IPS-15b (cell line): Measurements from ENCODE around the gene CDCA8.
A peak's percentile ranks its signal among the peaks of the same experiment; 100 is the strongest.
"Not testable (repeated sequence)": the region's sequence is repeated elsewhere in the genome, so short reads cannot be mapped to it uniquely, and the experiment has no call there.

ENCODE experiments used
- H3K27me3 ChIP-seq: one replicate; pipeline ENCODE4 v1.6.1; 2013; ENCODE audit warnings: low read length; ENCODE audit not compliant: control insufficient read depth, insufficient read depth
- H3K36me3 ChIP-seq: one replicate; pipeline ENCODE4 v1.6.1; 2013; ENCODE audit warnings: low read length; ENCODE audit not compliant: control insufficient read depth, insufficient read depth
- H3K4me1 ChIP-seq: one replicate; pipeline ENCODE4 v1.6.1; 2013; ENCODE audit warnings: mild to moderate bottlenecking, low read length; ENCODE audit not compliant: control insufficient read depth, insufficient read depth
- H3K4me3 ChIP-seq: one replicate; pipeline ENCODE4 v1.5.1; 2013; ENCODE audit warnings: low read depth, low read length
- H3K9ac ChIP-seq: one replicate; pipeline ENCODE4 v1.6.1; 2013; ENCODE audit warnings: low read depth, mild to moderate bottlenecking, low read length
- H3K9me3 ChIP-seq: one replicate; pipeline ENCODE4 v1.6.1; 2013; ENCODE audit warnings: mild to moderate bottlenecking, low read length; ENCODE audit not compliant: control insufficient read depth, insufficient read depth

CDCA8 gene

GRCh38 chr1:37677143-37677439, 15.2 kb upstream of the CDCA8 start:
- Histone ChIP-seq H3K9ac (no peak overlapping the region), H3K4me1 (peaks cover 4% of the 10 kb centered on the region), H3K27me3 (no peaks in the 10 kb centered on the region), H3K36me3 (no peaks in the 10 kb centered on the region), H3K9me3 (no peaks in the 10 kb centered on the region), H3K4me3 (no peak overlapping the region)

- H3K4me1 ChIP-seq: peaks cover 4% of the 10 kb centered on the region
- H3K9ac ChIP-seq: no peak overlapping the region
- no peaks in the 10 kb centered on the region for H3K9me3 ChIP-seq
- peaks cover 2% of the 10 kb centered on the region for H3K36me3 ChIP-seq
- H3K27me3 ChIP-seq: no peaks in the 10 kb centered on the region
- no peak overlapping the region for H3K4me3 ChIP-seq
Observed at GRCh38 chr1:37677808-37678207, 14.5 kb upstream of the CDCA8 start.

- Histone ChIP-seq H3K4me3 (no peak overlapping the region), H3K36me3 (peaks cover 9% of the 10 kb centered on the region), H3K27me3 (no peaks in the 10 kb centered on the region), H3K9ac (no peak overlapping the region), H3K9me3 (no peaks in the 10 kb centered on the region), H3K4me1 (peaks cover 4% of the 10 kb centered on the region)
Observed at GRCh38 chr1:37680933-37681332, 11.4 kb upstream of the CDCA8 start.

- H3K27me3 ChIP-seq: no peaks in the 10 kb centered on the region
- H3K36me3 ChIP-seq: peaks cover 17% of the 10 kb centered on the region
- no peak overlapping the region for H3K9ac ChIP-seq
Observed at GRCh38 chr1:37682334-37682987, 9.9 kb upstream of the CDCA8 start.

GRCh38 chr1:37684182-37684581, 8.1 kb upstream of the CDCA8 start:
- H3K27me3 ChIP-seq, H3K4me3 ChIP-seq, H3K9ac ChIP-seq, H3K9me3 ChIP-seq, H3K4me1 ChIP-seq: not testable (repeated sequence)
- peaks cover 17% of the 10 kb centered on the region for H3K36me3 ChIP-seq

More at GRCh38 chr1:37682334-37682987, 9.9 kb upstream of the CDCA8 start:
- Histone ChIP-seq H3K9me3 (no peaks in the 10 kb centered on the region), H3K4me1 (no peaks in the 10 kb centered on the region), H3K4me3 (no peak overlapping the region)

GRCh38 chr1:37685722-37686121, 6.6 kb upstream of the CDCA8 start:
- Histone ChIP-seq H3K9ac (no peak overlapping the region), H3K4me1 (no peaks in the 10 kb centered on the region), H3K4me3 (no peak overlapping the region), H3K36me3 (peaks cover 17% of the 10 kb centered on the region), H3K9me3 (no peaks in the 10 kb centered on the region), H3K27me3 (no peaks in the 10 kb centered on the region)

DNA sequence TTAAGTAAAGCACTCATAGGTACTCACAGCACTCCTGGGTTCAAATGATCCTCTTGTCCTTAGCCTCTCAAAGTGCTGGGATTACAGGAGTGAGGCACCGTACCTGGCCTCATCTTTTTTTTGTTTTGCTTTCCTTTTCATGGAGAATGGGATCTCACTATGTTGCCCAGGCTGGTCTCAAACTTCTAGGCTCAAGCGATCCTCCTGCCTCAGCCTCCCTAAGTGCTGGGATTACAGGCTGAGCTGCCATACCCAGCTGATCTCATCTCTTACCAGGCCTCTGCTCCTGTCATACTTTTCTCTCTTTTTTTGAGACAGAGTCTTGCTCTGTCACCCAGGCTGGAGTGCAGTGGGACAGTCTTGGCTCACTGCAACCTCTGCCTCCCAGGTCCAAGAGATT, 4.6 kb upstream of the CDCA8 start:
- not testable (repeated sequence) for H3K27me3 ChIP-seq, H3K9me3 ChIP-seq, H3K4me1 ChIP-seq, H3K4me3 ChIP-seq, H3K9ac ChIP-seq
- peaks cover 15% of the 10 kb centered on the region for H3K36me3 ChIP-seq

DNA sequence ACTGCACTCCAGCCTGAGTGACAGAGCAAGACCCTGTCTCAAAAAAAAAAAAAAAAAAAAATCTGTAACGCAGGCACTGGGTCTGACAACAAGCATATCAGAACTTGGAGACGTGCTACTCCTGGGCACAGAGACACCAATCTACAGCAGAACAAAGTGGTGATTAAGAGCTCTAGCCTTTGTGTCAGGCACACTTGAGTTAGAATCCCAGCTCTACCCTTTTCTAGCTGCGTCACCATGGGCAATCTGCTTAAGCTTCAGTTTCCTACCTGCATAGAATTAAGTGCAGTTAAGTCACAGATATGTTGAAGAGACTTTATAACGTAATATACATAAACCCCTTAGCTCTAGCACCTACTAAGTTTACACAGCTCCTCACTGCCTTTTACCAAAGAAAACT, 3.4 kb upstream of the CDCA8 start:
- Histone ChIP-seq H3K4me3 (peak overlapping the region; percentile 93), H3K36me3 (peaks cover 14% of the 10 kb centered on the region), H3K9ac (no peak overlapping the region), H3K9me3 (no peaks in the 10 kb centered on the region), H3K4me1 (peaks cover 4% of the 10 kb centered on the region), H3K27me3 (peaks cover 4% of the 10 kb centered on the region)

- peaks cover 4% of the 10 kb centered on the region for H3K27me3 ChIP-seq
- H3K4me1 ChIP-seq: peaks cover 4% of the 10 kb centered on the region
- H3K9ac ChIP-seq: peak overlapping the region; percentile 42
- H3K36me3 ChIP-seq: peaks cover under 1% of the 10 kb centered on the region
- peak overlapping the region; percentile 93 for H3K4me3 ChIP-seq
- no peaks in the 10 kb centered on the region for H3K9me3 ChIP-seq
Observed at GRCh38 chr1:37691497-37692077, 729 bp upstream of the CDCA8 start.

DNA sequence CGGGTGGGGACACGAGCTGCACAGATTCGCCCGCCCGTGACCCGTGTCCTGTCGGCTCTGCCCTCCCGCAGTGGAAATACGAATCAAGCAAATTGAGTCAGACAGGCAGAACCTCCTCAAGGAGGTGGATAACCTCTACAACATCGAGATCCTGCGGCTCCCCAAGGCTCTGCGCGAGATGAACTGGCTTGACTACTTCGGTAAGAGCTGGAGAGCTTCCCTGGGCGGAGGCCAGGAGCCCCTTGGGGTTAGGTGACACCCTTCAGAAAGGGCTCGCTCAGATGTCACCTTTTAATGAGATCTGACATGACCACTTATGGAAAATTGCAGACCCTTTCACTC, 489 bp downstream of the CDCA8 start:
- peaks cover 4% of the 10 kb centered on the region for H3K27me3 ChIP-seq
- H3K9ac ChIP-seq: peak overlapping the region; percentile 96
- peaks cover 4% of the 10 kb centered on the region for H3K4me1 ChIP-seq
- H3K9me3 ChIP-seq: no peaks in the 10 kb centered on the region
- H3K4me3 ChIP-seq: peak overlapping the region; percentile 96
- H3K36me3 ChIP-seq: no peaks in the 10 kb centered on the region

- Histone ChIP-seq H3K36me3 (peaks cover 9% of the 10 kb centered on the region), H3K4me3 (no peak overlapping the region), H3K27me3 (no peaks in the 10 kb centered on the region), H3K4me1 (no peaks in the 10 kb centered on the region), H3K9me3 (no peaks in the 10 kb centered on the region), H3K9ac (no peak overlapping the region)
Observed at GRCh38 chr1:37697090-37697489, 4.8 kb downstream of the CDCA8 start.

DNA sequence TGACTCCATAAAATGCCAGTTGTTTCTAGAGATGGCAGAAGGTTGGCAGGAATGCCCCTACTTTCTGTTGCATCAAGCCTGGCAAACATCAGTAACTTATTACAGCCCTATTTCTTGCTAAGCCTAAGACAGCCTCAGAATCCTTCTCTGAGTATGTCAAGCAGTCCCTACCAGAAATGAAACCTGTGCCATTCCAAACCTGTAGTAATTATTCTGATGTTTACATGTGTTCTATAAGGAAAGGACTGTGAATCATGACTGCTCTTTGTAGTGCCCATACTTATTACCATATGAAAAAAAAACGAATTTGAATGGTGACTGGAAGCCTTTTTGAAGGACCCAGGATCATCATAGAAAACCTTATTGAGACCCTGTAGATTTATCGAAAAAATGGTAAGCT, 5.4 kb downstream of the CDCA8 start:
- H3K27me3 ChIP-seq: no peaks in the 10 kb centered on the region
- no peaks in the 10 kb centered on the region for H3K9me3 ChIP-seq
- H3K36me3 ChIP-seq: peaks cover 13% of the 10 kb centered on the region
- no peaks in the 10 kb centered on the region for H3K4me1 ChIP-seq
- no peak overlapping the region for H3K9ac ChIP-seq
- no peak overlapping the region for H3K4me3 ChIP-seq
